ENCODE results near the gene BCL2L11.

DNA sequence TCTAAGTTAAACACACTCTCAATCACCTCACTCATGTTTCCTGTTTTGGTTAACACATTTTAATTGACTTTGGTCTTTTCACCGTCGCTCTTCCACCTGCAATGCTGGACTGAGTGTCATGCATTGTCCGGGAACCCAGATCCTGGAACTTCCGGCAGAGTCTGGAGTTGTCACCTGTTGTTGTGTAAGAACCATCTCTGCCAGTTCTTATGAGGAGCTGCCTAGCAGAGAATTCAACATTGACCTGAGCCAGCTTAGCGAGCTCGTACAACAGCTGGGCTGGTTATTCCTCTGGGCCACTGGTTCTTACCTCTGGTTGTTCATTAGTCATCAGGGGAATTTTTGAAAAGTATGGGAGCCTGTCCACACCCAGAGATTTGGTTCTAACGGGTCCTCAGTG lies 75.7 kb downstream of the BCL2L11 start:
- no peak for TF ChIP-seq POLR2AphosphoS5 (IDR thresholded peaks at IDR 0.05; ENCODE audit: insufficient read depth, low read depth, low read length)
- TF ChIP-seq, protein P1, sequence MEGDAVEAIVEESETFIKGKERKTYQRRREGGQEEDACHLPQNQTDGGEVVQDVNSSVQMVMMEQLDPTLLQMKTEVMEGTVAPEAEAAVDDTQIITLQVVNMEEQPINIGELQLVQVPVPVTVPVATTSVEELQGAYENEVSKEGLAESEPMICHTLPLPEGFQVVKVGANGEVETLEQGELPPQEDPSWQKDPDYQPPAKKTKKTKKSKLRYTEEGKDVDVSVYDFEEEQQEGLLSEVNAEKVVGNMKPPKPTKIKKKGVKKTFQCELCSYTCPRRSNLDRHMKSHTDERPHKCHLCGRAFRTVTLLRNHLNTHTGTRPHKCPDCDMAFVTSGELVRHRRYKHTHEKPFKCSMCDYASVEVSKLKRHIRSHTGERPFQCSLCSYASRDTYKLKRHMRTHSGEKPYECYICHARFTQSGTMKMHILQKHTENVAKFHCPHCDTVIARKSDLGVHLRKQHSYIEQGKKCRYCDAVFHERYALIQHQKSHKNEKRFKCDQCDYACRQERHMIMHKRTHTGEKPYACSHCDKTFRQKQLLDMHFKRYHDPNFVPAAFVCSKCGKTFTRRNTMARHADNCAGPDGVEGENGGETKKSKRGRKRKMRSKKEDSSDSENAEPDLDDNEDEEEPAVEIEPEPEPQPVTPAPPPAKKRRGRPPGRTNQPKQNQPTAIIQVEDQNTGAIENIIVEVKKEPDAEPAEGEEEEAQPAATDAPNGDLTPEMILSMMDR (IDR thresholded peaks at IDR 0.05; ENCODE audit: extremely low read depth in 1 of 2, insufficient read depth in 1 of 2, low read depth in 1 of 2, low read length in 2 of 2) = no peak
- no peak for TF ChIP-seq POLR2A (IDR thresholded peaks at IDR 0.05; ENCODE audit: low read depth, low read length)
- no peak for TF ChIP-seq MAX (IDR thresholded peaks at IDR 0.05; ENCODE audit: insufficient read depth, insufficient read length)
